Caco-2 (cell line): ENCODE results near the gene CHAC1. TPM values are rescaled to one million over a fixed set of nuclear protein-coding genes. Genes with fewer than 3 reads are reported as not detected.

Experiments used
- BruUV-seq: library from RNA; stranded (reverse); fragments of 400-500 nt; replicated peaks from 2 replicates; lab custom pipeline; 2021; lab: Mats Ljungman, UMichigan
- CTCF ChIA-PET: fragments of 300-600 bp; sonication (Branson Sonifier 250); formaldehyde crosslinking; loops from one replicate; lab custom pipeline; 2022; ENCODE audit warnings: antibody characterized with exemption; lab: Charles Lee
- POLR2A ChIA-PET: fragments of 300-600 bp; sonication (Branson Sonifier 250); formaldehyde crosslinking; loops from one replicate; lab custom pipeline; 2022; ENCODE audit warnings: antibody characterized with exemption; lab: Charles Lee
- DNase-seq, 2 experiments: peaks; one replicate each; pipeline versions ENCODE4 v3.0.0 to v3.0.0-alpha.2; 2020 to 2022
- H3K27me3 ChIP-seq: replicated peaks from 2 replicates; pipeline ENCODE4 v1.6.0; 2011; ENCODE audit warnings: low read length; ENCODE audit not compliant: control insufficient read depth, insufficient read depth
- H3K36me3 ChIP-seq: 2 replicates; pipeline ENCODE4 v1.5.1; 2011; ENCODE audit warnings: low read length; ENCODE audit not compliant: control insufficient read depth, insufficient read depth
- H3K4me1 ChIP-seq: fragments of 250-450 bp; sonication (Bioruptor Pico); 2 replicates; pipeline ENCODE4 v1.5.1; 2020; ENCODE audit warnings: mild to moderate bottlenecking
- H3K4me3 ChIP-seq: 2 replicates; pipeline ENCODE4 v1.5.1; 2011; ENCODE audit warnings: low read depth, mild to moderate bottlenecking, control low read depth, low read length
- H3K9me3 ChIP-seq: fragments of 250-450 bp; sonication (Bioruptor Pico); 2 replicates; pipeline ENCODE4 v1.5.1; 2020; ENCODE audit warnings: mild to moderate bottlenecking, moderate library complexity
- H3K27ac Mint-ChIP-seq: one replicate; pipeline ENCODE4 v1.8.0; 2022; ENCODE audit warnings: mixed read lengths; ENCODE audit not compliant: unreplicated experiment
- H3K27me3 Mint-ChIP-seq: one replicate; pipeline ENCODE4 v1.8.0; 2022; ENCODE audit warnings: mixed read lengths; ENCODE audit not compliant: insufficient read depth, unreplicated experiment
- H3K36me3 Mint-ChIP-seq: one replicate; pipeline ENCODE4 v1.8.0; 2022; ENCODE audit warnings: mild to moderate bottlenecking, mixed read lengths; ENCODE audit not compliant: insufficient read depth, unreplicated experiment
- H3K4me1 Mint-ChIP-seq: one replicate; pipeline ENCODE4 v1.8.0; 2022; ENCODE audit warnings: low read depth, mixed read lengths; ENCODE audit not compliant: unreplicated experiment
- H3K4me3 Mint-ChIP-seq: one replicate; pipeline ENCODE4 v1.8.0; 2022; ENCODE audit warnings: mild to moderate bottlenecking, moderate library complexity, mixed read lengths; ENCODE audit not compliant: unreplicated experiment
- H3K9me3 Mint-ChIP-seq: one replicate; pipeline ENCODE4 v1.8.0; 2022; ENCODE audit warnings: mixed read lengths; ENCODE audit not compliant: unreplicated experiment
- intact Hi-C: fragments of 100-400 bp; cut with micrococcal nuclease; formaldehyde crosslinking; loops from one replicate; pipeline ENCODE4 v1.10.0; 2022; ENCODE audit not compliant: unreplicated experiment
- total RNA-seq: library from RNA; stranded (reverse); gene quantifications from 2 replicates; pipeline ENCODE4 v1.2.3, GENCODE V29; 2022
- TF ChIP-seq, protein P1 (sequence below), 2 experiments: fragments of 200-600 bp in 1 of 2; IDR thresholded peaks; 1 replicate in 1 of 2; 2 replicates in 1 of 2; pipeline versions ENCODE4 v1.5.1 to v1.8.0; 2011 to 2022; ENCODE audit warnings: antibody characterized with exemption in 1 of 2, control low read depth in 1 of 2, inconsistent platforms in 1 of 2, low read depth in 1 of 2, low read length in 1 of 2, mild to moderate bottlenecking in 1 of 2, moderate library complexity in 1 of 2; ENCODE audit not compliant: insufficient read depth in 1 of 2, severe bottlenecking in 1 of 2, unreplicated experiment in 1 of 2

CHAC1 gene
- total RNA-seq, 1 experiment from 2014 or later: 55.8 TPM

DNA sequence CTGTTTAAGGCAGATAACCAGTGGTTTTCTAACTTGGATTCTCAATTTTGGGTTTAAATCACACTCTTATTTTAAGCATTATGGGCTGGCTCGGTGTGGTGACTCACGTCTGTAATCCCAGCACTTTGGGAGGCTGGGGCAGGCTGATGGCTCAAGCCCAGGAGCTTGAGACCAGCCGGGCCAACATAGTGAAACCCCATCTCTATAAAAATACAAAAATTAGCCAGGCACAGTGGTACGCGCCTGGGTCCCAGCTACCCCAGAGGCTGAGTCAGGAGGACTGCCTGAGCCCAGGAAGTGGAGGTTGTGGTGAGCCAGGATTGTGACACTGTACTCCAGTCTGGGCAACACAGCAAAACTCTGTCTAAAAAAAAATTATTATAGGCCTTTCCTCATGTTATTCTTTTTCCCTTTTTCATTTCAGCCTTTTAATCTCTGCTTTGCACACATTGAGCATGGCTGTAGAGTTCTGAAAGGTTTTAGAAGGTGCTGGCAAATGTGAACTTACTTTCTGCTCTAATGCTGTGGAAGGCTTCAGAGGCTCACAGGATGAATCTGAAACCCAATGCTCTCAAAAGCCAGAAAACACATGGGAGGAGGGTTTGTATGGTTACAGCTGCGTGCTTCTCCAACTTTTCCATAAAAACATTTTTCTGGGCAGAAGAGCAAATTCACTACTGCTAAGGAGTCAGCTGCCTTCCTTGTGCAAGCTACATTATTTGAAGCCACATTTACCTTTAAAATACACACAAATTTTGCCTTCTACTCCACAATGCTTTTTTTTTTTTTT lies 32.5 kb downstream of the CHAC1 start:
- BruUV-seq: no TSS peak
- Histone ChIP-seq H3K4me3 (no peak overlapping the region), H3K9me3 (no peaks in the 10 kb centered on the region), H3K27me3 (no peaks in the 10 kb centered on the region), H3K4me1 (no peaks in the 10 kb centered on the region), H3K36me3 (no peaks in the 10 kb centered on the region; the same call in 1 of the 2 replicates)
- CTCF ChIA-PET: no interaction called here
- peaks cover 66% of the 10 kb centered on the region for H3K36me3 Mint-ChIP-seq
- no peaks in the 10 kb centered on the region for H3K4me1 Mint-ChIP-seq
- DNase-seq: no peak
- H3K27me3 Mint-ChIP-seq: no peaks in the 10 kb centered on the region
- POLR2A ChIA-PET: interaction anchor here (0.6 kb wide), 1 partner anchor 57 kb away, joined by 9 read pairs; no protein-coding TSS in a partner anchor
- H3K27ac Mint-ChIP-seq: no peak overlapping the region
- intact Hi-C loops: no loop called here
- H3K9me3 Mint-ChIP-seq: no peaks in the 10 kb centered on the region
- H3K4me3 Mint-ChIP-seq: no peak overlapping the region
- TF ChIP-seq, protein P1, sequence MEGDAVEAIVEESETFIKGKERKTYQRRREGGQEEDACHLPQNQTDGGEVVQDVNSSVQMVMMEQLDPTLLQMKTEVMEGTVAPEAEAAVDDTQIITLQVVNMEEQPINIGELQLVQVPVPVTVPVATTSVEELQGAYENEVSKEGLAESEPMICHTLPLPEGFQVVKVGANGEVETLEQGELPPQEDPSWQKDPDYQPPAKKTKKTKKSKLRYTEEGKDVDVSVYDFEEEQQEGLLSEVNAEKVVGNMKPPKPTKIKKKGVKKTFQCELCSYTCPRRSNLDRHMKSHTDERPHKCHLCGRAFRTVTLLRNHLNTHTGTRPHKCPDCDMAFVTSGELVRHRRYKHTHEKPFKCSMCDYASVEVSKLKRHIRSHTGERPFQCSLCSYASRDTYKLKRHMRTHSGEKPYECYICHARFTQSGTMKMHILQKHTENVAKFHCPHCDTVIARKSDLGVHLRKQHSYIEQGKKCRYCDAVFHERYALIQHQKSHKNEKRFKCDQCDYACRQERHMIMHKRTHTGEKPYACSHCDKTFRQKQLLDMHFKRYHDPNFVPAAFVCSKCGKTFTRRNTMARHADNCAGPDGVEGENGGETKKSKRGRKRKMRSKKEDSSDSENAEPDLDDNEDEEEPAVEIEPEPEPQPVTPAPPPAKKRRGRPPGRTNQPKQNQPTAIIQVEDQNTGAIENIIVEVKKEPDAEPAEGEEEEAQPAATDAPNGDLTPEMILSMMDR (IDR thresholded peaks at IDR 0.05; ENCODE audit: insufficient read depth in 1 of 2, low read depth in 1 of 2, low read length in 1 of 2, severe bottlenecking in 1 of 2, unreplicated experiment in 1 of 2): no peak

DNA sequence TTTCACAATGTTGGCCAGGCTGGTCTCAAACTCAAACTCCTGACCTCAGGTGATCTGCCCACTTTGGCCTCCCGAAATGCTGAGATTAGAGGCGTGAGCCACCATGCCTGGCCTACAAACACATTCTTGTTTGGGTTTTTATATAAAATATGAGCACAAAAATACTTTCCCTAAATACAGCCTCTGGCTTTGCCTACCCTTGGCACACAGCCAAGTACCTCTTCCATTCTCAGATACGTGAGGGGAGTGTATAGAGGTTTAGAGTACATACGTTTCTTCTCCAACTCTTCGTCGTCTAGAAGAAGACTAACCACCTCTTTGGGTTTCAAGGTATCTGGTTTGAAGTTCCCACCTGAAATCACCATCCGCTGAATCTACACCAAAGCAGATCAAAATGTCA lies 33.5 kb downstream of the CHAC1 start:
- H3K4me3 ChIP-seq: no peak overlapping the region
- intact Hi-C loops: no loop called here
- Mint-ChIP-seq H3K9me3 (no peaks in the 10 kb centered on the region), H3K4me3 (no peak overlapping the region), H3K36me3 (peaks cover 68% of the 10 kb centered on the region), H3K4me1 (no peaks in the 10 kb centered on the region), H3K27ac (no peak overlapping the region), H3K27me3 (no peaks in the 10 kb centered on the region)
- ChIA-PET CTCF (interaction anchor here (0.6 kb wide), 1 partner anchor 92 kb away, joined by 3 read pairs; the partner anchor contains the start of gene VPS18), POLR2A (no interaction called here)
- no peaks in the 10 kb centered on the region for H3K27me3 ChIP-seq
- DNase-seq: no peak
- H3K36me3 ChIP-seq: no peaks in the 10 kb centered on the region
- H3K4me1 ChIP-seq: no peaks in the 10 kb centered on the region
- TF ChIP-seq, protein P1 (IDR thresholded peaks at IDR 0.05; ENCODE audit: insufficient read depth in 1 of 2, low read depth in 1 of 2, low read length in 1 of 2, severe bottlenecking in 1 of 2, unreplicated experiment in 1 of 2): no peak
- H3K9me3 ChIP-seq: no peaks in the 10 kb centered on the region
- no TSS peak for BruUV-seq

DNA sequence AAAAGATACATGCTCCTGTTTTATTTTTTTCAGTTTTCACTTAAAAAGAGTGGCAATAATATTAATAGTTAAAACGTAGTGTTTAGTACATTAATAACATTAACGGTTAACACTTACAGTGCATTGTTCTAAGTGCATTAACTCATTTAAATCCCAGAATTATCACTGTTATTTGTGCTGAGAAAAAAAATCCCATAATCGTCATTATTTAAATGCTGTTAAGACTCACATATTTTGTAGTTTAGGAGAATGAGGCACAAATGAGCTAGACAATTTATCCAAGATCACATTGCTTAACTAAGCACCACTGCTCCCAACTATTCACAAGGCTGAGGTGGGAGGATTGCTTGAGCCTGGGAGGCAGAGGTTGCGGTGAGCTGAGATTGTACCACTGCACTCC lies 34.9 kb downstream of the CHAC1 start:
- intact Hi-C loops: no loop called here
- no peaks in the 10 kb centered on the region for H3K9me3 ChIP-seq
- Mint-ChIP-seq H3K27ac (no peak overlapping the region), H3K4me3 (no peak overlapping the region), H3K36me3 (peaks cover 64% of the 10 kb centered on the region), H3K4me1 (no peaks in the 10 kb centered on the region), H3K9me3 (no peaks in the 10 kb centered on the region), H3K27me3 (no peaks in the 10 kb centered on the region)
- no peaks in the 10 kb centered on the region for H3K27me3 ChIP-seq
- H3K4me1 ChIP-seq: no peaks in the 10 kb centered on the region
- ChIA-PET POLR2A (no interaction called here), CTCF (no interaction called here)
- no peak overlapping the region for H3K4me3 ChIP-seq
- TF ChIP-seq, protein P1 (IDR thresholded peaks at IDR 0.05; ENCODE audit: insufficient read depth in 1 of 2, low read depth in 1 of 2, low read length in 1 of 2, severe bottlenecking in 1 of 2, unreplicated experiment in 1 of 2): no peak
- no peak for DNase-seq
- BruUV-seq: no TSS peak
- no peaks in the 10 kb centered on the region for H3K36me3 ChIP-seq
